Measurements from ENCODE around the gene UBAC2.
"Not testable (repeated sequence)": the region's sequence is repeated elsewhere in the genome, so short reads cannot be mapped to it uniquely, and the experiment has no call there.

Gene UBAC2

DNA sequence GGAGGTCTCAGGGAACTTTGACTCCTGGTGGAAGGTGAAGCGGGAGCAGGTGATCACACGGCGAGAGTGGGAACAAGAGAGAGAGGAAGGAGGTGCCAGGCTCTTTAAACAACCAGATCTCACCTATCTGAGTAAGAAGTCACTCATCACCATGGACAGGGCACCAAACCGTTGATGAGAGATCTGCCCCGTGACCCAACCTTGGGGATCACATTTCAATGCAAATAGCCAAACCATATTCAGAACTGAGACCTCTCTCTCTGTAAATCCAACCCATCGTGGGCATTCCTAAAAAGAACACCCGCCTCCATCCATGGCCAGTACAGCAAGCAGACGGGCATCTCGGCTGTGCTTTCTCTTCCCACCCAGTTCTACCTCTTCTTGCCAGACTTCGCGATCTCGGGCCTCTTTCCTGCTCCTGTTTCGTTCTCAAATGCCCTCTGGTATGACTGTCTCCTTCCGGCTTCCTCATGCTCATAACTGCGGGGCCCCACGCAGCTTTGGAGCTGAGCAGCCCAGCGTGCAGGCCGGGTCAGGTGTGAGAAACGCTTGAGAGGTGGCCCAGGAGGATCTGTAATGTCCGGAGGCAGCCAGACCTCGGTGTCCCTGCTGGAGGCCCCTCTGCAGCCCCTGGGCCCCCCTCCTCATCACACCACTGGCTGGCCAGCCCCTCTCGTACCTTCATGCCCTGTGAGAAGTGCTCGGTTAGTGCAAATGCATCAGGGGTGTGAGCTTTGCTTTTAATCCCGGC is 203.5 kb downstream of the UBAC2 start:
- DNase-seq, result no peak

DNA sequence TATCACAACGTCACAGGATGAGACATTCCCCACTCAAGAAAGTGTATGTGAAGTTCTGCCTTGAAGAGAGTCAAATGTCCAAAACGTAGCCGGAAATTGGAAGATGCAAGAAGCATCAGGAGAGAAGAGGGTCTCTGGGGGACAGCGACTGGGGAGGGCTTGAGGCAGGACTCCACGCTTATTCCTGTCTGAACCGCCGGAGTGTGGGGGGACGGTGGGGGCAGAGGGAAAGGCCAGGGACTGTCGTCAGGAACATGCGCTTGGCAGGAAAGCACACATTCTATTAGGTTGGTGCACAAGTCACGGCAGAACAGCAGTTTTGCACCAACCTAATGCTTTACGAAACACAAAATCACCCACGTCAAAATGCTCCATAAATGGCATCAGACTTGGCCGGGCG is 205.3 kb downstream of the UBAC2 start:
- no peak for DNase-seq

DNA sequence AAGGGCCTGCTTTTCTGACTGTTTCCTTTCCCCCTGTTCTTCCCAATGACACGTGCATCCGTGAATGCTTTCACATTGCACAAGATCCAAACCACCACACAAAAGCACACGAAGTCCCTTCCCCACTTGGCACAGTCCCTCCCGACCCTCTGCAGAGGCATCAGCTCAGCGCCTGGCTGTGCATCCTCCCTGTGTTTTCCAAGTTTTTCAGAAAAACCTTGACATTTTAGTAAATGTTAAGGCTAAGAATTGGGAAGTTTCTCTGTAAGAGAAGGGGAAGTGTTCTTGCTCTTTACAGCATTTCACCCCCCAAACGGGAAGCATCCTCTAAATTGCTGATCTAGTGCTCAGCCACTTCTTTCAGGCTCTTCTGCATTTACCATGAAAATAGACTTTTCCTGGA is 206.1 kb downstream of the UBAC2 start:
- no peak for DNase-seq

DNA sequence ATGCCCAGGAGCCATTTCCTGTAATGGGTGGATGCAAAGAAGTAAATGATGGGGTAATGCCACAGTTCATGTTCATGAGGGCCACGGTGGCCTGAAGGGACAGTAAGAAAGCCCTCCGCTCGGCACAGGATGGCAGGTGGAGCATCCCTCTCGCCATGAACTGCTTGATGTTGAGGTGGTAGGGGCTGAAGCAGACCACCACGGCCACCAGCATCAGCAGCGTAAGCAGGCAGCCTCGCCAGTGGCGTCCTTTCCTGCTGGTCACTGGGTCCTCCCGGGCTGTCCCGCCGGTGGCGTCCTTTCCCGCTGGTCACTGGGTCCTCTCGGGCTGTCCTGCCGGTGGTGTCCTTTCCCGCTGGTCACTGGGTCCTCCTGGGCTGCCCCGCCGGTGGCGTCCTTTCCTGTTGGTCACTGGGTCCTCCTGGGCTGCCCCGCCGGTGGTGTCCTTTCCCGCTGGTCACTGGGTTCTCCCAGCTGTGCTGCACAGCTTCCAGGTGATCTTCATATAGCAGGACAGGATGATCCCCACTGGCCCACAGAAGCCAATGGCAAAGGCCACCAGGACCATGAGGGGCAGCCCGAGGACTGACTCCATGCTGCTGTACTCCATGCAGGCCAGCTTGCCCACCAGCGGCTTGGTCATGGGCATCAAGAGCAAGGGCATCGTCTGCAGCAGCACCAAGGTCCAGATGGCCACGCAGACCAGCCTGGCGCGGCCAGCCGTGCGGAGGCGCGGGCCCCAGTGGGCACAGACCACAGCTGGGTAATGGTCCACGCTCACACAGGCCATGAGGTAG is 207.4 kb downstream of the UBAC2 start:
- no peak for DNase-seq

DNA sequence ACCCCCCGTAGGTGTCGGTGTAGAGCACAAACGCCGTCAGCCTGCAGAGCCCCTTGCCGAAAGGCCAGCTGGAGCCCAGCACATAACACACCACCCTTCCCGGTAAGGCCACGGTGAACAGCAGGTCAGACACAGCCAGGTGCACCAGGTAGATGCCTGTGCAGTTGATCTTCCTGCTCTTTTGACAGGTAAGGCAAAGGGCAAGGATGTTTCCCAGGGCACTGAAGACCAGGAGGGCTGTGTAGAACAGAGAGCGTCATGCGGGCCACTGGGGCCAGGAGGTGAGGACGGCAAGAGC is 208.0 kb downstream of the UBAC2 start:
- no peak for DNase-seq

DNA sequence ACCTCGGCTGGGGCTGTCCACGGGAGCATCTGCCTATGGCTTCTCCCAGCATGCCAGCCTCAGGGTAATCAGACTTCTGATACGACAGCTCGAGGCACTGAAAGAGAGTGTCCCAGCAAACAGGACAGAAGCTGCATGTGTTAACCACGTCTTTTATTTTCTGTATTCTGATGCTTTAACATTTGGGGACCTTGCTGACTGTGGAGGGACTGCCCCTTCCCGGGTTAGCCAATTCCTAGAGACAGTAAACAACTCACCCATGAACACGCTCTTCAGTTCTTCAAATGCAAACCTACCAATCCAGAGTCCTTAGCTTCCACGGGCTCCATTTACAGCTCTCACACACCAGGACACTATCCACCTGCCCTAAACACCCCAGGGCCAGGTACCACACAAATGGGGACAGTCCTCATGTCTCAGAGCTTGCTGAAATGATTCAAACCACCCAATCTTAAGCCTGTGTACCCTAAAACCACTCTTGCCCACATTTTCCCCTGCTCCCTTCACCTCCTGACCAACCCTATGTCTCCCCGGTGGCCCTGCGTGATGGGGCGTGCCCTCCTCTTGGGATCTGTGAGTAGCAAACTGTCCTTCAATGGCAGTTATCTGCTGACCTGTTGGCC is 208.9 kb downstream of the UBAC2 start:
- DNase-seq, result not testable (repeated sequence)

DNA sequence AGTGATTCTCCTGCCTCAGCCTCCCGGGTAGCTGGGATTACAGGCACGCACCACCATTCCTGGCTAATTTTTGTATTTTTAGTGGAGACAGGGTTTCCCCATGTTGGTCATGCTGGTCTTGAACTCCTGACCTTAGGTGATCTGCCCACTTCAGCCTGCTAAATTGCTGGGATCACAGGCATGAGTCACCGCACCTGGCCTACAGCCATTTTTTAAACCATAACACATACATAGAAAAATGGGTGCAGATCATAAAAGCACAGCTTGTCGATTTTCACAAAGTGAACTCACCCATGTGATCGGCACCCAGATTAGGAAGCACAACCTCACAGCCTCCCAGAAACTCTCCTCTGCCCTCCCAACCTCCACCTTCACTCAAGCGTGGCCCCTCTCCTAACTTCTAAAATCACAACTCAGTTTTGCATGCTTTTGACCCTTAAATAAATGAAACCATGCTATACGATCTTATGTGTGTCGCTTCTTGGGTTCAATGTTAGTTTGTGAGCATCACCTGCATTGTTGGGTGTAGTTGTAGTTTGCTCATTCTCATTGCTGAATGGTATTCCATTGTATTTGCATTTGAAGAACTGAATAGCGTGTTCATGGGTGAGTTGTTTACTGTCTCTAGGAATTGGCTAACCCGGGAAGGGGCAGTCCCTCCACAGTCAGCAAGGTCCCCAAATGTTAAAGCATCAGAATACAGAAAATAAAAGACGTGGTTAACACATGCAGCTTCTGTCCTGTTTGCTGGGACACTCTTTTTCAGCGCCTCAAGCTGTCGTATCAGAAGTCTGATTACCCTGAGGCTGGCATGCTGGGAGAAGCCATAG is 210.2 kb downstream of the UBAC2 start:
- not testable (repeated sequence) for DNase-seq

DNA sequence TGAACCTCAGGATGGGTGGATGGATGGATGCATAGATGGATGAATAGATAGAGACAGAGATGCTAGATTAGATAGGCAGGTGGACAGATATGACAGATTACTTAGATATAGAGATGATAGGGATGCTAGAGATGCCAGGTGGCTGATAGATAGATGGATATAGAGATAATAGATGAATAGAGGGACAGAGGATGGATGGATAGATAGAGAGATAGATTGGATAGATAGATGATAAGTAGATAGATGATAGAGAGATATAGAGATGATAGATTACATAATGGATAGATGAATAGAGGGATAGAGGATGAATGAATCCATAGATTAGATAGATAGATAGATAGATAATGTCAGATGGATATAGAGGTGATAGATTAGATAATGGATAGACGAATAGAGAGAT is 212.2 kb downstream of the UBAC2 start:
- DNase-seq, result no peak

DNA sequence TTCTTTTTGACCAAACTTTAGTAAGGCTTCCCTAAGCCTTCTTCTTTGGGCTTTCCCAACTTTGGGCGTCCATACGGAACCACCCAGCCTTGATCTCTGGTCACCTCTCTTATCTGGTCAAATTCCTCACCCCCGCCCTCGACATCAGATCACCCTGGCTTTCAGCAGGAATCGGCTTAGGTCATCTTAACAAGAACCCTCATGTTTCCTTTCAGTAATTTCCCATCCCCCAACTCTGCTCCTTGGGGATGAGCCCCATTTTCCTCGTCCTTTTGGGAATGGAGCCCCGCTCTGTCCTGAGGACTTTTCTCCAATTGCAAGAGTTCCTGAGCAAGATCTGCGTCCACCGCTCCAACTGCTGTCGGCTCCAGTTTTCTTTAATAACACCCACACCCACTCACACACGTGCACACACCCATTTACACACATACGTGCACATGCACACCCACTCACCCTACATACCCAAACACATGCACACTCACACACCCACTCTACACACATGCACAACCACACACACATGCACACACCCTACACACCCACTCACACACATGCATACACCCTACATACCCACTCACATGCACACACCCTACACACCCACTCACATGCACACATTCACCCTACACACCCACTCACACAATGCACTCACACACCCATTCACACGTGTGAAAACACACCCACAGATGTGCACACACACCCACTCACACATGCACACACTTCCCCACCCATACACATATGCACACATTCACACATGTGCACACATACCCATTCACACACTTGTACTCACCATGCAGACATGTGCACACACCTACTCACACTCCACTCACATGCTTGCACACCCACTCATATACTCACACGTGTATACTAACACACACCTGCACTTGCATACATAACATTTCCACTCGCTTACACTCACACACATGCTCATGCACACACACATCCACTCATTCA is 213.7 kb downstream of the UBAC2 start:
- no peak for DNase-seq

DNA sequence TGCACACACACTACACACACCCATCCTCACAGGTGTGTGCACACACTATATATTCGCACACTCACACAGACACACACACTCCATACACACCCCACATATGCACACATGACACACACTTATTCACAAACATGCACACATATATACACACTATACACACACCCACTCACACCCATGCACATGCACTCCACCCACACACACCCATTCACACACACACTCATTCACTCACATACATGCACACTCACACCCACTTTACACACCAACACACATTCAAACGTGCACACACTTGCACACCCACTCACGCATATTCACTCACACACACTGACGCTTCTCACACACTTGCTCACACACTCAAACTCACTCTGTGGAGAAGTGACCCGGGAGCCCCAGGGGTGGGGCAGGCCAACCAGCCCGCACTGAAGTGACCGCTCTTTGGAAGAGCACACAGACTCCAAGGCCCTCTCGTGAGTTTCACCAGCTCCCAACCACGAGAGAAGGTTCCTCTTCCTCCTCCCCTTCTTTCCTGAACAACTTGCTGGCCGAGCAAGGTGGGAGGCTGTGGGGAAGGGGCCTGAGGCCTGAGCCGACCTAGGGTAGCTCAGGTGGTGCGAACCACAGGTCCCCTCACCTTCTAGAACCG is 214.5 kb downstream of the UBAC2 start:
- DNase-seq, result no peak

DNA sequence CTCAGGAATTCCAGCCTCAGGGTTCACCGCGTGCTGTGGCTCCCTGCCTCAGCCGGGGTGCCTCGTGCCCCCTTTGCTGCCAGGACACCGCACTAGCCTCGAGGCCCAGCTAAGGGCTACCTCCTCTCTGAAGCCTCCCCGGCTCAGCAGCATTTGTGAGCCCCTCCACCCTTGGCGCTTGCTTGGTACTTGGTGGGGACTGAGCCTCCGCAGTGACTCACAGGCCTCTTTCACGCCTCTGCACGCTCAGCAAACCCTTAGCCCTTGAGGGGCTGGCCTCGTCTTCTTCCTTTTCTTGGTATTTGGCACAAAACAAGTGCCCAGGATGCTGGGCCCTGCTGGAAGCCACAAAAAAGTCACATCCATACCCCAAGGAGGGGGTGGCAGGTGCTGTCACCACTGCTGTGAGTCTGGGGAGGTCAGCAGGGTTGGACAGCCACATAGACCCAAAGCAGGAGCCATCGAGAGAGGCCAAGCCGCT is 215.2 kb downstream of the UBAC2 start:
- DNase-seq, result peak; percentile 75

DNA sequence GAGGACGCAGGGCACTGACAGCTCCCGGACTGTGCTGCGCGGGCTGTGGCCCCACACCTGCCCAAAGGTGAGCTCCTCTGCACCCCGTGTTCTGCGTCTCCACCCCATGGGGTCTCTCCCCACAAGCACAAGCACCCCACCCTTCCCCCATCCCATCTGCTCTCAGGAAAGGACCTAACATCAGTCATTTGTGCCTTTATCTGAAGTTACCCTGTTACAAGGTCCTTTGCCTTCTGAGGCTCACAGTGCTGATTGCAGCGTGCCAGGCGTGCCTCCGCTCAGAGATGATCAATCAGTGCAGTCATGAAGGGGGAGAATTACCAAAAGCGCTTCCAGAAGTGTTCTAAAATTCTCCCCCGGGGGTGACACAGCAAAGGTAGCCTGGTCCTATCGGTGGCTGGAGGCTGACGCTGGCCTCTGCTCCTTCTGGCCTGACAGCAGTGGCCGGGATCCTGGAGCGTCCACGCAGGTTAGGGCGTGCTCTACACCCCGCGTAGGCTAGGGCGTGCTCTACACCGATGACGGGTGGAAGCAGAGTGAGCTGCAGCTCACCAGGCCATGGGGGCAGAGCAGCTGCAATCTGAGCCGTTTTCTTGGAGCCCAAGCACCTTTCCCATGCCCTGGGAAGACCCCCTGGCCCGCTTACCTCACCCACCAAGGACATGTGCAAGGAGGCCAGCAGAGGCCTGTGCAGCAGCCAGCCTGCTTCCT is 215.9 kb downstream of the UBAC2 start:
- peak; percentile 68 for DNase-seq

DNA sequence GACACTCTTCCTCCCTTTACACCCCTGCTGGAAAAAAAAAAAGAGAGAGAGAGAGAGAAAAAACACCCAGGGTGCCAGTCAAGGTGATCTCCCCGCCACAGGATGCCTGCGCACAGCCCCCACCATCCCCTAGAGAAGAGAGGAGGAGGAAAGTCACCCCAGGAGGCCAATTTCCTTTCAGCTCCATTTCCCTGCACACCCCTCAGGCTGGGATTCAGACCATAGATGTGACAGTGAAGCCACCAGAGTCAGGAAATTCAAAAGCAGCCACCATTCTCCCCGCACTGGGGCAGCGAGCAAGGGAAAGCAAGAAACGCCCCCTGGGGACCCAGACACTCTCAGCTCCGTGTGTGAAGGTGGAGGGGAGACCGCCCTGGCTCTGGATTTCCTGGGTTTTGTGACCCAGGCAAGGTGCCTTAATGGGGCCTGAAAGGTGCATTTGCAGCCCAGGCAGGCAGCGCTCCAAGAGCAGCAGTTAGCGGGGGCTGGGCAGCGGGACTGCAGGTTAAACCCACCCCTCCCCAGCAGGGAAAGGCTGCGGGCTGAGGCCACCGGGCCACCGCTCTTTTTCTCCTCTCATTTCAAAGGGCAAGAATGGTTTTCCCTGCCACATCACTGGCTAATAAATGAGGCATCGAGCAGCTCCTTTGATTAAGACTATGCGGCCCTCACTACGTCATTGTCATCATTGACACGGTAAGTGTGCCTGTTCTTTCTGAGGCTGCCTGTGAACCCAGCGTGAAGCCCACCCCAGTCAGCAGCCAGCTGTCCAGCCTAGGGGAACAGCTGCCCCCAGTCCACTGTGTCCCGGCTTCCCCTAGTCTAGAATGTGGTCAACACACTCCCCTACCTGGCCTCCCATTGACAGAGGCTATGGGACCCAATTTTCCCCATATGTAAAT is 216.8 kb downstream of the UBAC2 start:
- peak; percentile 61 for DNase-seq

DNA sequence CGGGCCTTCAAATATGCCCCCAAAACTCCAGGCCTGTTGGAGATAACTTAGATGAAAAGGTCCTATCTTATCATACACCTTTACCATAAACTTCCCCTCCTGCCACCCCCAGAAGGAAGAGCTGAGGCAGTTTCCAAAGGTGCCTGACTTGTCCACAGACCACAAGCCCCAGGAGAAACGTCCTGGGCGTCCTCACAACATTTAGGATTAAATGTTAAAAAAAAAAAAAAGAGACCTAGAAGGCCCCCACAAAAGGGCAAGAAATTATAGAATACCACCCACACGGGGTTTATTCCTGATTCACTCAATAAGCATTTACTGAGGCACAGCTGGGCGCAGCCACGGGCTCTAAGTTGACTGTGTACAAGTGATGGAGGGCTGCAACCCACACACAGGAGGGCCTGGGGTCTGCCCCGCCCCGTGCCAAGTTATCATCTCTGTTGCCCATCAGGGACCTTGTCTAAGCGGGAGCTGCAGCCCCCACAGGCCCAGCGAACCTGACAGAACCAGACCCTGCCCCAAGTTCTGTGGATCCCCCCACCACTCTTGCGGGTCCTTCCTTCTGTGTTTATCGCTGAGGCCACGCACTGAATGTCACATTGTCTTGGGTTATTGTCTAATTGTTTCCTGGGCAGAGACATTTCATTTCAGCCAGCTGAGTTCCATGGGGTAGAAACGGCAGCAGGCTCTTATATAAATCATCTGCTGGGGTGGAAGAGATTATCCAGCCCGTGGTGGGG is 217.6 kb downstream of the UBAC2 start:
- DNase-seq, result peak; percentile 68

DNA sequence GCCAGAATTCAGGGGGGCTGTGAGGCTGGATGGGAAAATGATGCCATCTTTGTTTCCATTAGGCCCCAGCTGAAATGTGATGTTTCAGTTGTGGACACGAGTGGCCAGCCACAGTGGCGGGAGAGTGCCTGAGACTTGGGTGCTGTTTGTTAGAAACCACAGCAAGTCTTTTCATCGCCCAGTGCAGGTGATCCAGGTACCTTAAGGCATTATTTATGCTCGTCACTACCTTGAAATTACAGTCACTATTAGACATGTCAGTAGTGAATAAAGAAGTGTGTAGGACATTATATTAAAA is 218.1 kb downstream of the UBAC2 start:
- DNase-seq, result peak; percentile 55

DNA sequence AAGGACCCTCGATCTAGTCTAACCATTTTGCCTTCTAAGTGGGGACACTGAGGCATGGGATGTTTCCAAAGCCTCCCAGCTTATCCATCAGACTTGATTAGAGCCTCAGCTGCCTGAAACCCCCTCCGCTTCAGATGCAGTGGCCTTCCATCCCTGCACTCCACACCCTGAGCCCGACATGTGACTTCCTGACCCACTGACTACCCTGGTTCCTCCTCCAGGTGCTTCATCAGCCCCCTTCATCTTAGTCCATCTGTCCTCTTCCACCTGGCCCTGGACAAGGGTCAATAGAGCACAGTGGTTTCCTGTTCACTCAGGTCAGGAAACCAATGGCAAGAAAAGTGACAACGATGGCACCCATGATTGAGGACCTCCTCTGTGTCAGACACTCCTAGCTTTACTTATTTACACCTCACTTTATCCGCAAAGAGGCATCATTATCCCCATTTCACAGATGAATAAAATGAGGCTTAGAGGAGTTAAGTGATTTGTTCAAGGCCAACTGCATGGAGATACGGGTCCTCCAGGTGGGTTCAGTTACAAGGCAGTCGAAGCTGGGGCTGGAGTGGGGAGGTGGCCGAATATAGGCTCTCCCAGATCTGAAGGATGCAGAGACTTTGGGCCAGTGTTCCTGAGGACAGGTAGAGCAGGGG is 219.1 kb downstream of the UBAC2 start:
- DNase-seq, result peak; percentile 53

DNA sequence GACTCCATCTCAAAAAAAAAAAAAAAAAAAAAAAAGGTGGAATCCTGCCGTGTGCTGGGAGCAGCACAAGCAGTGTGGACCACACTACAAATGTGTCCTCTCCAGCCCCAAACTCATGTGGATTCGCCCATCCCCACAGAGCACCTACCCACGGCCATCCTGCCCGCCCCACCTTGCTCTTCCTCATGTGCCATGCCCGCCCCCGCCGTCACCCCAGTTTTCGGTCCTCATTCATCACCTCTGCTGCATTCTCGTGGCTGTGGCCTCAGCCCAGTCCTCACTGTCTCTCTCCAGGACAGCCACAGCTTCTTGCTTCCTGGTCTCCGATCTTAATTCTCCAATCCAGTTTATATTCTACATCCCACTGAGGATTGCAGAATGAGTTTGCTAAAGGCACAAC is 220.6 kb downstream of the UBAC2 start:
- DNase-seq, result peak; percentile 53

DNA sequence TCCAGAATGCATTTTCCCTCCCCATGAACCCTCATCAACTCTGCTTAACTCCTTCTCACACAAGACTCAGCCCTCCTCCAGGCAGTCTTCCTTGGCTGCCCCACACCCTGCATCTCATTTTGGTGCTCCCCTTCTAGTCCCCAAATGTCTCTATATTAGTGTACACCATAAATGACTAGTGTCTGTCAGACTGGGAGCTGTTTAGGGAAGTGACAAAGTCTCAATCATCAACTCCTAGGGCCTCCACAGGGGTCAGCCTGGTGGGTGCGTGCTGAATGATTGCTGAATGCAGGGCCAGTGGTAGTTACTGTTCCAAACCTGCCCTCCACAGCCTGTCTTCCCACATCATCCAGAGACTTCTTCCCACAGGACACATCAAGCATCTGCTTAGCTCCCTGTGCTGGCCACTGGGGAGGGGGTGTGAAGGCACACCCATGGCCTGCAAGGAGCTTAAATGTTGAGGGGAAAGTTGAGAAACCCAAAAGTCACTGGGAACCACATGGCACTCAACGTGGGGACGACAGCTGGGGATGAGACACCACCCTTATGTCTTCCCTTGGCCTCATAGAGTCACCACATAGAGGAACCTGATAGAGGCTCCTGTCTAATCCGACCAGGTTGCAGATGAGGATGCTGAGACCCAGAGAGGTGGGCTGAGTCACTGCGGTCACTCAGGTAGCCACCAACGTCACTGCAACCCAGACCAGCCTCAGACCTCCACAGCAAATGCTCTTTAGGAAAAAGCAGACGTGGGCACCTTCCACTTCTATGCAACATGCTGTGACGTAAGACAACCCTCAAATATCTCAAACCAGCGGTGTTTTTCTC is 221.3 kb downstream of the UBAC2 start:
- peak; percentile 69 for DNase-seq

All from activated CD8-positive, alpha-beta memory T cell treated with anti-CD3 and anti-CD28 coated beads, Interleukin-2, amount 50 U/mL, for 48 hours (primary cell).